ENCODE data around the gene ADGRD2.

ADGRD2 gene

DNA sequence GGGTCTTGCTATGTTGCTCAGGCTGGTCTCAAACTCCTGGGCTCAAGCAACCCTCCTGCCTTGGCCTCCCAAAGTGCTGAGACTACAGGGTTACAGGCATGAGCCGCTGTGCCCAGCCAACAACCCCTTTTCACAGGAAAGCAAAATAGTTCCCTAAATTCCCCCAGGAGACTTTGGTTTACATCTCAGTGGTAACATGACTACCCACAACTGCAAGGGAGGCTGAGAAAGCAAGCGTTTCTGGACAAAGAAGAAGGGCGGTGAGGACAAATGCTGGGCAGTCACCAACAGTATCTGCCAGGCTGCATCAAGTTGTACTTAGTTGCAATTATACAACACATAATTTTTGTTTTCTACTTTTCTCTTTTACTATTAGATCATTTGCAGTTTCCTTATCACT, 7.4 kb upstream of the ADGRD2 start:
- no peak for TF ChIP-seq ZNF274 (IDR thresholded peaks at IDR 0.05; ENCODE audit: low read depth, low read length)
- H3K4me3 ChIP-seq (ENCODE audit: low read length): no peak overlapping the region

DNA sequence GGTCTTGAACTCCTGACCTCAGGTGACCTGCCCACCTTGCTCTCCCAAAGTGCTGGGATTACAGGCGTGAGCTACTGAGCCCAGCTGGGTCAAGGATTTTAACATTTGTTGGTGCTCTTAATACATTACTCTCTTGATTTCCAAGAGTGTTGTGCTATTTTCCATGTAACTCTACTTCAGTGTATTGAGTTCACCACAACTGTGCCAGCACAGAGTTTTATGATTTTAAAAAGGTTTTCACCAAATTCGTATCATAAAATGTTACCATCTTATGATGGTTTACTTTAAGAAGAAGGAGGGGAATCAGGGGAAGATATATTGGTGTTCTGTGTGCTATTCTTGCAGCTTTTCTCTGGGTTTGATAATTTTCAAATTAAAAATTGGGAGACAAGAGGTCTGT, 6.6 kb upstream of the ADGRD2 start:
- H3K4me3 ChIP-seq (ENCODE audit: low read length): no peak overlapping the region
- no peak for TF ChIP-seq ZNF274 (IDR thresholded peaks at IDR 0.05; ENCODE audit: low read depth, low read length)

DNA sequence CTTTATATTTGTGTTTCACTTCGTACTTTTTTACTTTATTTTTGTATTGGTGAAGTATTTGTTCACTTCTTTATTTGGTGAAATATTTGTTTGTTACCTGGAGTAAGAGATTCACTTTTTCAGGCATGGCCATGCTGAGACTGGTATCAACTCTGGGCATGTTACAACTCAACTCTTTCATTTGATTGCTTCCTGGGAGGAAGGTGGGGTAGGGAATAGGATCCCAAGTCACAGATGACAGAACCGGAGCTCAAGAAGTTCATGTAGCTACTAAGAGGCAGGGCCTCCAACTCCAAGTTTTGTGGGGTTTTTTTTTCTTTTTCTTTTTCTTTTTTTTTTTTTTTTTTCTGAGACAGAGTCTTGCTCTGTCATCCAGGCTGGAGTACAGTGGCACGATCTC, 6.1 kb upstream of the ADGRD2 start:
- no peak for TF ChIP-seq ZNF274 (IDR thresholded peaks at IDR 0.05; ENCODE audit: low read depth, low read length)

DNA sequence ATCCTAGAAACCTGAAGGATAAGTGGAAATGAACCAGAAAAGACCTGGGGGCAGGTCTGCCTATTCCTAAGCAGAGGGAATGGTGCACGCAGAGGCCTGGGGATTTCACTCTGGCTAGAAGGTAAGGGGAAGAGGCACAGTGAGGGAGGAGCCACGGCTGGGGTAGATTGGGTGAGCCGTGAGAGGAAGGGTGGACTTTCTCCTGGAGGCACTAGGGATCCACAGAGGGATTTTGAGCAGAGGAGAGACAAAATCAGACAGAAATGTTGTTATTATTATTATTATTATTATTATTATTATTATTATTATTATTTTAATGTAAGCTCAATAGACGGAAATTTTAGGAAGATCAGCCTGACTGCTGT, 3.0 kb upstream of the ADGRD2 start:
- H3K4me3 ChIP-seq (ENCODE audit: low read length): no peak overlapping the region
- no peak for TF ChIP-seq ZNF274 (IDR thresholded peaks at IDR 0.05; ENCODE audit: low read depth, low read length)

More for the DNA sequence above, 6.1 kb upstream of the ADGRD2 start:
- H3K4me3 ChIP-seq (ENCODE audit: low read length): no peak overlapping the region

DNA sequence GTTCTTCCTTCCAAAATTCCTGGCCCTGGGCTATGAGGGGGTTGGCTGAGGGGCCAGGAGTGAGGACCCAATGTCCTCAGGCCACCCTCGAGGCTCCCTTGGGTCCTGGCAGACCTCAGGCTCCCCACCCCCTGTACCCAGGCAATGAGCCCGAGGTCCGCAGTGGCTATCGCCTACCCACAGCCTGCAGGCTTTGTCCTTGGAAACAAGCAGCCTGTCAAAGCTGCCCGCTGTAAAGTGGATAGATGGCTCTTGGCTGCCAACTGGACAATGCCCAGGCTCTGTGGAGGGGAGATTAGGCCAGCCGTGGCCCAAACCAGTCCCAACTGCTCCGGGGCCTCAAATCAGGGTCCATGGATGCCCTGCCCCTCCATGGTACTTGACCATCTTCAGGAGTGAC, 2.2 kb upstream of the ADGRD2 start:
- no peak overlapping the region for H3K4me3 ChIP-seq (ENCODE audit: low read length)
- no peak for TF ChIP-seq ZNF274 (IDR thresholded peaks at IDR 0.05; ENCODE audit: low read depth, low read length)

DNA sequence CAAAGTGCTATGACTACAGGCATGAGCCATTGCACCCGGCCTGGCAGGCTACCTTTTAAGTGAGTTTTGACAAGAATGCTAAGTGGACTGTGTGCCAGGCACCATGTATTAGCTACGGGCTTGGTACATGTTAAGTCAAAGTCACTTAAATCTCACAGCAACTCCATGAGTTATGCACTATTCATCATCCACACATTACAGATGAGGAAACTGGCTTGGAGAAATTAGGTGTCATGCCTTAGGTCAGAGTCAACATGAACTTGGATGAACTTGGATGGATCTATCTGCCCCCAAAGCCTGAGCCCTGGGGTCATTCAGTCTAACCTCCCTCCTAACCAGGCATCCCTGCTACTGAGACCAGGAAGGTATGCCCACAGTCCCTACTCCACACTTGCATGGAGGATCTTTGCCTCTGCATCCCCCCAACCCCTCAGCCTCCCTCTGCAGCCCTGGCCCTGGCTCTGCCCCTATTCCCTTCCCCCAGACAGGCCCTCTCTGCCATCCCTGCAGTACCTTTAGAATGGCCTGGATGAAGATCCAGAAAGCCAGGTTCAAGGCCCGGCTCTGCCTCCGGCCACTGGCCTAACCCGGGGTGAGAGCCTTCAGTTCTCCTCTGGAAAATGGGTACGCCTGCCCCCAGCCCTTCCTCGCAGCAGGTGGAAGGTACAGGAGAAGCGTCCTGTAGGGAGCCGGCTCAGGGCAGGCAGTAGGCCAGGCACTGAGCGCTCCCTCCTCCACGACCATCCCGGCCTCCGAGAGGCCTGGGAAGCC, 685 bp upstream of the ADGRD2 start:
- no peak for TF ChIP-seq ZNF274 (IDR thresholded peaks at IDR 0.05; ENCODE audit: low read depth, low read length)
- H3K4me3 ChIP-seq (ENCODE audit: low read length): no peak overlapping the region

DNA sequence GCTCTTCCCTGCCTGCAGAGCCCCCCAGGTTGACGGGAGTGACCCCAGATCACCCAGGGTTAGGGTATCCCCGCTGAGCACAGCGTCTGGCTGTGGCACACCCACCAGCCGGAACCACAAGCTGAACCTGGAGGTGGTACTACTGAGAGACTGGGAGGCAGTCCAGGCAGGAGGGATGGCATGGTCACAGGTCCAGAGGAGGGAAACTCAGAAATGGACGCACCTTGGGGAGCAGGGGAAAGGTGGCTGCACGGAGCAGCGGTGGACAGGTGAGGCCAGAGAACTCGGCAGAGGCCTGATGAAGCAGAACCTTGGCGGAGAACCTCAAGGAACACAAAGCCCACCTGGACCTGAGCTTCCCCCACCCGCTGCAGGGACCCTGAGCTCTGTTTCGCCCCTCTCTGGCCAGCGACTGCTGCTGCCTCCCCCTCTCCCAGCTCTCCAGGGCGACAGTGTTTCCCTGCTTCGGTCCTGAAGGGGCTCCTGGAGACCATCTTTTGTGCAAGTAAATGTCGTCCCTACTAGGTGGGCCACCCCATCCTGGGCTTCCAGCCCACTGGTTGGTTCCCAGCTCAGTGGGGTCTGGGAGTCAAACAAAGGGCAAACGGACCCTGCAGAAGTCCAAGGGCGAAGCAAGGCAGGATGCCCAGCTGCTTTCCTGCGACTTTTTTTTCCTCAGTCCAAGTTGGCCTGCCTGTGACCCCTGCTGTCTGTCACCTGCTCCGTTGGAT, 845 bp downstream of the ADGRD2 start:
- H3K4me3 ChIP-seq (ENCODE audit: low read length): no peak overlapping the region
- TF ChIP-seq ZNF274 (IDR thresholded peaks at IDR 0.05; ENCODE audit: low read depth, low read length): no peak

DNA sequence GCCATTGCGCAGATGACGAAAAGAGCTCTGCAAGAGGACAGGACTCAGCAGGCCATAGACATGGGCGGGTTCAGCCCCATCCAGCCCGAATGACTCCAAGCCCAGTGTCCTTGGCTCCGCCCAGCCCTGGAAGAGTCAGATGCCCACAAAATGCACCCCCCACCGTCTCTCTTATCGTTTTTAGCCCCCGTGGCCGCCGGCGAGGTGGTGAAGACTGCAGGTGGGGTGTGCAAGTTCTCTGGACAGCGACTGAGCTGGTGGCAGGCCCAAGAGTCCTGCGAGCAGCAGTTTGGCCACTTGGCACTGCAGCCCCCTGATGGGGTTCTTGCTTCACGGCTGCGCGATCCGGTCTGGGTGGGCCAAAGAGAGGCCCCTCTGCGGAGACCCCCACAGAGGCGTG, 2.1 kb downstream of the ADGRD2 start:
- no peak for TF ChIP-seq ZNF274 (IDR thresholded peaks at IDR 0.05; ENCODE audit: low read depth, low read length)
- no peak overlapping the region for H3K4me3 ChIP-seq (ENCODE audit: low read length)

DNA sequence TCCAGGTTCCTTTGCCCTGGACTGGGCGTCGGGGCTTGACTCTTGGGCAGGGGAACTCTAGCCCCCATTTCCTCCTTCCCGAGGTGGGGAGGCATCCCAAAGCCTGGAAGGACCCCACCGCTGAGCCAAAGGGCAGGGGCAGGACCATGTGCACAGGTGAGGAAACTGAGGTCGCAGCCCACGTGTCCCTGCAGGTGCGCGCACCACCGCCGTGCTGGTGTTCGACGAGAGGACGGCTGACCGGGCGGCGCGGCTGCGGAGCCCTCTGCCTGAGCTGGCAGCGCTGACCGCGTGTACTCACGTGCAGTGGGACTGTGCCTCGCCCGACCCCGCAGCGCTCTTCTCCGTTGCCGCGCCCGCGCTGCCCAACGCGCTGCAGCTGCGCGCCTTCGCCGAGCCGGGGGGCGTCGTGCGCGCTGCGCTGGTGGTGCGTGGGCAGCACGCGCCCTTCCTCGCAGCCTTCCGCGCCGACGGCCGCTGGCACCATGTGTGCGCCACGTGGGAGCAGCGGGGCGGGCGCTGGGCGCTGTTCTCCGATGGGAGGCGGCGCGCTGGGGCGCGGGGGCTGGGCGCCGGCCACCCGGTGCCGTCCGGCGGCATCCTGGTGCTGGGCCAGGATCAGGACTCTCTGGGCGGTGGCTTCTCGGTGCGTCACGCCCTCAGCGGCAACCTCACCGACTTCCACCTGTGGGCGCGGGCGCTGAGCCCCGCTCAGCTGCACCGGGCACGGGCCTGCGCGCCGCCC, 2.8 kb downstream of the ADGRD2 start:
- no peak overlapping the region for H3K4me3 ChIP-seq (ENCODE audit: low read length)
- no peak for TF ChIP-seq ZNF274 (IDR thresholded peaks at IDR 0.05; ENCODE audit: low read depth, low read length)

DNA sequence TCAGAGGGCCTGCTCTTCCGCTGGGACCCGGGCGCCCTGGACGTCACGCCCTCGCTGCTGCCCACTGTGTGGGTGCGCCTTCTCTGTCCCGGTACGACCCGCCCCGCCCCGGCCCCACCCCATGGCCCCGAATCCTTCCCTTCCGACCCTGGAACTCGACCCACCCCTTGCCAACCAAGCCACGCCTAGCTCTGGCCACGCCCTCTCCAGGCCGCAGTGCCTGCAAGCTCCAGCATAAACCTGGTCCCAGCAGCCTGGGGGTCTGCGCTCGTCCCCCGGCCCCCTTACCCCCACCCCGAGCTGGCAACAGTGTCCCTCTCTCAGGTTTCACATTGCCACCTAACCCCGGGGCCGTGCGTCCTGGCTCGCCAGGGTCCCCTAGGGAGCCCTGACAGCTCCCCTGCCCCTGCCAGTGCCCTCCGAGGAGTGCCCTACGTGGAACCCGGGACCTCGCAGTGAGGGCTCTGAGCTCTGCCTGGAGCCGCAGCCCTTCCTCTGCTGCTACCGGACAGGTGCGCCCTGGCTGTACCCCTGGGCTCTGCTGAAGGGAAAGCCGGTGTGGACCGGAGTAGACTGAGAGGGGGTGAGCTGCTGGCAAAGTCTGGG, 3.4 kb downstream of the ADGRD2 start:
- TF ChIP-seq ZNF274 (IDR thresholded peaks at IDR 0.05; ENCODE audit: low read depth, low read length): no peak
- H3K4me3 ChIP-seq (ENCODE audit: low read length): no peak overlapping the region

DNA sequence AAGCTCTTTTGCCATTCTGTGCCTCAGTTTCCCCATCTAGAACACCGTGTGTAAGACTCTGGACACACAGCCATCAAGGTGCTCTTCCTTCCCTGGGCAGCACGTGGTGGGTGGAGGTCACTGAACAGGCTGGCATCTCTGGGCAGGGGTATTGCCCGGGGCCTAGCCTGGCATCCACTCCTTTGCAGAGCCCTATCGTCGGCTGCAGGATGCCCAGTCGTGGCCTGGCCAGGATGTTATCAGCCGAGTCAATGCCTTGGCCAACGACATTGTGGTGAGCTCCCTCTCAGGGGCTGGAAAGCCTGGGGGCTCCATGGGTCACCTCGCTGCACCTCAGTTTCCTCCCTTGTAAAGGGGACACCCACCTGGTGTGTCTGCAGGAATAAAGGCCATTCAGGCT, 4.0 kb downstream of the ADGRD2 start:
- no peak for TF ChIP-seq ZNF274 (IDR thresholded peaks at IDR 0.05; ENCODE audit: low read depth, low read length)

DNA sequence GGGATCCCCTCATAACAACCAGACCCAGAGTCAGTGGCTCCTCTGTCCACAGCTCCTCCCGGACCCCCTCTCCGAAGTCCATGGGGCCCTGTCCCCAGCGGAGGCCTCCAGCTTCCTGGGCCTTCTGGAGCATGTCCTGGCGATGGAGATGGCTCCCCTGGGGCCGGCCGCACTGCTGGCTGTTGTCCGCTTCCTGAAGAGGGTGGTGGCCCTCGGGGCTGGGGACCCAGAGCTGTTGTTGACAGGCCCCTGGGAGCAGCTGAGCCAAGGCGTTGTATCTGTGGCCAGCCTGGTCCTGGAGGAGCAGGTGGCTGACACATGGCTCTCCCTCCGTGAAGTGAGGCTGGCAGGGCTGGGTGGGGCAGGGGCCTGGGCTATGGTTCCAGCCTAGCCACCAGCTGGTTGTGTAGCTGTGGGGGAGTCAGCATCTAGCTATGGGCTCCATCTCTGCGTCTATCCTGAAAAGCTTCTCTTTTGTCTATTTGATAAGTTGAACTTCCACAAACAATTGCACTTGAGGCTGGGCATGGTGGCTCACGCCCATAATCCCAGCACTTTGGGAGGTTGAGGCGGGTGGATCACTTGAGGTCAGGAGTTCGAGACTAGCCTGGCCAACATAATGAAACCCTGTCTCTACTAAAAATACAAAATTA, 4.7 kb downstream of the ADGRD2 start:
- H3K4me3 ChIP-seq (ENCODE audit: low read length): no peak overlapping the region
- TF ChIP-seq ZNF274 (IDR thresholded peaks at IDR 0.05; ENCODE audit: low read depth, low read length): no peak

More for the DNA sequence above, 4.0 kb downstream of the ADGRD2 start:
- no peak overlapping the region for H3K4me3 ChIP-seq (ENCODE audit: low read length)

DNA sequence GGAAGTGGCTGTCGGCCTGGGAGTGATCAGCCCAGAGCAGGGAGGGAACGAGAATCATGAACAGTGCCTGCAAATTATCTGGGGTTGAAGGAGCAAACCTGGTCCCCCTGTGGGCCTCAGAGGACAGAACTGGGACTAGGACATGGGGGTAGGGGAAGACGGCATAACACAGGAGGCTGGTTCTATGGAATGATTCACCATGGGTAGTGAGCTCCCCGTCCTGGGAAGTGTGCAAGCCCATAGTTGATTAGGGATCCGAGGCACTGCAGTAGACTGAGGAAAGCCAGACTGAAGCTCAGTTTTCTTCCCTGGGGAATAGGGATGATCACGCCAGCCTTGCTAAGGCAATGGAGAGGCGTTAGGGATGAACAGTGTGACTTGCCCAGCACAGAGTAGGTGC, 5.6 kb downstream of the ADGRD2 start:
- no peak overlapping the region for H3K4me3 ChIP-seq (ENCODE audit: low read length)
- TF ChIP-seq ZNF274 (IDR thresholded peaks at IDR 0.05; ENCODE audit: low read depth, low read length): no peak
